ENCODE data around the gene PYURF. TPM values are rescaled to one million over a fixed set of nuclear protein-coding genes. Genes with fewer than 3 reads are reported as not detected.

PYURF gene
- total and polyA plus RNA-seq, 7 donors, result 72.6 to 127 (median 119) TPM

DNA sequence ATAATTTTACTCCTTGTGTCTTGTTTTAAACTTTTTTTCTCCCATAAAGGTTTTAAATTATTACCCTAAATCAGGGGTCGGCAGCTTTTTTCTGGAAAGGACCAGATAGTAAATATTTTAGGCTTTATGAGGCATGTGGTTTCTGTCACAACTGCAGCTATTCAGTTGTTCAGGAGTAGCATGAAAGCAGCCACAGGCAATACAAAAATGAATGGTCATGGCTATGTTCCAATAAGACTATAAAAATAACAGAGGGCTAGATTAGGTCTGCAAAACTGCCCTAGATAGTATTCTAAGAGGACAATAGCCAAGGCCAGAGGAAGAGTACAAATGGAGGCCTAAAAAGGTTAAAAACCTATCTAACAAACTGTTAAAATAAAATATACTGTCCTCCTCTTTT lies 42.0 kb downstream of the PYURF start:
- WGBS, 2 donors, result 10 to 43% methylated on average over 1 of the region's 1 CpG
- peaks cover 0 to 14% (median 4%) of the 10 kb centered on the region in 4 donors for H3K4me1 ChIP-seq
- DNase-seq, result no peak
- intact Hi-C loops (cut with DNase I), result no loop called here
- peak overlapping the region in 1 of 4 donors; percentile 34 for H3K27ac ChIP-seq
- no peaks in the 10 kb centered on the region for H3K9me3 ChIP-seq
- H3K4me3 ChIP-seq, result no peak overlapping the region
- no peak for TF ChIP-seq POLR2AphosphoS5 (IDR thresholded peaks at IDR 0.05)
- TF ChIP-seq POLR2A (IDR thresholded peaks at IDR 0.05), result no peak
- no peak for TF ChIP-seq EP300 (IDR thresholded peaks at IDR 0.05)
- TF ChIP-seq, protein P1, sequence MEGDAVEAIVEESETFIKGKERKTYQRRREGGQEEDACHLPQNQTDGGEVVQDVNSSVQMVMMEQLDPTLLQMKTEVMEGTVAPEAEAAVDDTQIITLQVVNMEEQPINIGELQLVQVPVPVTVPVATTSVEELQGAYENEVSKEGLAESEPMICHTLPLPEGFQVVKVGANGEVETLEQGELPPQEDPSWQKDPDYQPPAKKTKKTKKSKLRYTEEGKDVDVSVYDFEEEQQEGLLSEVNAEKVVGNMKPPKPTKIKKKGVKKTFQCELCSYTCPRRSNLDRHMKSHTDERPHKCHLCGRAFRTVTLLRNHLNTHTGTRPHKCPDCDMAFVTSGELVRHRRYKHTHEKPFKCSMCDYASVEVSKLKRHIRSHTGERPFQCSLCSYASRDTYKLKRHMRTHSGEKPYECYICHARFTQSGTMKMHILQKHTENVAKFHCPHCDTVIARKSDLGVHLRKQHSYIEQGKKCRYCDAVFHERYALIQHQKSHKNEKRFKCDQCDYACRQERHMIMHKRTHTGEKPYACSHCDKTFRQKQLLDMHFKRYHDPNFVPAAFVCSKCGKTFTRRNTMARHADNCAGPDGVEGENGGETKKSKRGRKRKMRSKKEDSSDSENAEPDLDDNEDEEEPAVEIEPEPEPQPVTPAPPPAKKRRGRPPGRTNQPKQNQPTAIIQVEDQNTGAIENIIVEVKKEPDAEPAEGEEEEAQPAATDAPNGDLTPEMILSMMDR (IDR thresholded peaks at IDR 0.05), result no peak
- H3K27me3 ChIP-seq, result no peaks in the 10 kb centered on the region
- peaks cover 0 to 5% (median 0%) of the 10 kb centered on the region in 4 donors for H3K36me3 ChIP-seq

DNA sequence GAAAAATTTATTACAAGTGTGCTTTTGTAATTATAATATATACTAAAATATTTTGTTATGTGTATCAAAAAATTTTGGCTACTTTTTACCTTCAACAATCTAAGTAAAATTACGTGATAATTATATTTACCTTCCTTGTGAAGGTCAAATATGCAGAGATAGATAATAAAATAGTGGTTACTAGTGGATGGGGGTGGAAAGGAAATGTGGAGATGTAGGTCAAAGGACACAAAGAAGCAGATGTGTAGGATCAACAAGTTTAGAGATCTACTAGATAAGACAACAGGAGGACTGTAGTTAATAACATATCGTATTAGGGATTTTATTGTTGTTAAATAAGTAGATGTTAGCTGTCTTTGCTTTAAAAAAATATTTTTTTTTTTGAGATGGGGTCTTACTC lies 45.3 kb downstream of the PYURF start:
- no peaks in the 10 kb centered on the region for H3K9me3 ChIP-seq
- H3K27me3 ChIP-seq, result no peaks in the 10 kb centered on the region
- WGBS, 2 donors, result 62 to 85% methylated on average over 2 of the region's 2 CpGs
- no peak for TF ChIP-seq EP300 (IDR thresholded peaks at IDR 0.05)
- no peak for TF ChIP-seq POLR2AphosphoS5 (IDR thresholded peaks at IDR 0.05)
- TF ChIP-seq, protein P1 (IDR thresholded peaks at IDR 0.05), result no peak
- TF ChIP-seq POLR2A (IDR thresholded peaks at IDR 0.05), result no peak
- peaks cover 0 to 10% (median 0%) of the 10 kb centered on the region in 4 donors for H3K36me3 ChIP-seq
- H3K27ac ChIP-seq, result no peak overlapping the region
- no peak for DNase-seq
- H3K4me1 ChIP-seq, result peaks cover 0 to 14% (median 4%) of the 10 kb centered on the region in 4 donors
- no peak overlapping the region for H3K4me3 ChIP-seq
- intact Hi-C loops (cut with DNase I), result no loop called here

DNA sequence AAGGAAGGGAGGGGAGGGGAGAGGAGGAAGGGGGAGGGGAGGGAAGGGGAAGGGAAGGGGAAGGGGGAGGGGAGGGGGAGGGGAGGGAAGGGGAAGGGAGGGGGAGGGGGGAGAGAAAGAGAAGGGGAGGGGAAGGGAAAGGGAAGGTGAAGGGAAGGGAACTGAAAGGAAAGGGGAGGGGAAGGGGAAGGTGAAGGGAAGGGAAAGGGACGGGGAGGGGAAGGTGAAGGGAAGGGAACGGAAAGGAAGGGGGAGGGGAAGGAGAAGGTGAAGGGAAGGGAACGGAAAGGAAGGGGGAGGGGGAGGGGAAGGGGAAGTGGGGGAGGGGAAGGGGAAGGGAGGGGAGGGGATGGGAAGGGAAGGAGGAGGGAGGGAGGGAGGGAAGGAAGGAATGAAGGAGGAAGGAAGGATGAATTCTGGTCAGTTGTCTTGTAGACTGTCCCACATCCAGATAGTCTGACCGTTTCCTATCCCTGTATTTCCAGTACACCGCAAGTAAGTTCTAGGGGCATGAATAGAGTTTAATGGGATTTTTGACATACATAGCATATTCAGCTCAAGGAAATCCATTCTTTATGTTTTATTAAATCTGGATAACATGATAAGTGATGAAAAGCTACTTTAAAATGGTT lies 46.2 kb downstream of the PYURF start:
- peaks cover 0 to 14% (median 4%) of the 10 kb centered on the region in 4 donors for H3K4me1 ChIP-seq
- TF ChIP-seq EP300 (IDR thresholded peaks at IDR 0.05), result no peak
- TF ChIP-seq, protein P1 (IDR thresholded peaks at IDR 0.05), result no peak
- no peak for TF ChIP-seq POLR2AphosphoS5 (IDR thresholded peaks at IDR 0.05)
- no peak for TF ChIP-seq POLR2A (IDR thresholded peaks at IDR 0.05)
- intact Hi-C loops (cut with DNase I), result no loop called here
- DNase-seq, result no peak
- no peak overlapping the region for H3K27ac ChIP-seq
- H3K9me3 ChIP-seq, result no peaks in the 10 kb centered on the region
- WGBS, 2 donors, result 82 to 84% methylated on average over 5 of the region's 5 CpGs
- H3K36me3 ChIP-seq, result peaks cover 0 to 15% (median 0%) of the 10 kb centered on the region in 4 donors
- H3K27me3 ChIP-seq, result no peaks in the 10 kb centered on the region
- no peak overlapping the region for H3K4me3 ChIP-seq

Other genes starting within 250 kb of the PYURF start
- gene PPM1K, start 239.2 kb downstream of the PYURF start, total RNA-seq, result 10 to 100 TPM; 12.6 to 16.8 (median 15.4) TPM
- gene PPM1K, start 239.2 kb downstream of the PYURF start, polyA plus RNA-seq, result 10 to 100 TPM in 1 of 3 donors, 1 to 10 TPM in 2; 1.6 to 15.6 (median 4.8) TPM
- gene HERC6, start 144.9 kb downstream of the PYURF start, total RNA-seq, result 1 to 10 TPM; 5.7 to 8.6 (median 7.4) TPM
- gene HERC6, start 144.9 kb downstream of the PYURF start, polyA plus RNA-seq, result 1 to 10 TPM; 5.4 to 8.5 (median 7.4) TPM
- gene HERC5, start 66.7 kb downstream of the PYURF start, total RNA-seq, result 1 to 10 TPM; 4.8 to 7.5 (median 6.0) TPM
- 1 to 10 TPM; 1.4 to 5.0 (median 3.0) TPM for gene HERC5, start 66.7 kb downstream of the PYURF start, polyA plus RNA-seq
- gene HERC3, start 68.7 kb upstream of the PYURF start, total RNA-seq, result 10 to 100 TPM; 34.6 to 44.9 (median 36.3) TPM
- gene HERC3, start 68.7 kb upstream of the PYURF start, polyA plus RNA-seq, result 10 to 100 TPM; 12.2 to 15.3 (median 13.8) TPM
- gene NAP1L5, start 174.1 kb upstream of the PYURF start, total RNA-seq, result 10 to 100 TPM in 2 of 4 donors, 1 to 10 TPM in 2; 7.3 to 13.6 (median 9.4) TPM
- 1 to 10 TPM; 1.4 to 4.6 (median 3.0) TPM for gene NAP1L5, start 174.1 kb upstream of the PYURF start, polyA plus RNA-seq

All from sigmoid colon (tissue), 7 donors.